ENCODE measurements around the gene HELZ.

- TF ChIP-seq EZH2 (IDR thresholded peaks at IDR 0.05; ENCODE audit: borderline replicate concordance, low read length): no peak
- TF ChIP-seq, protein P1, sequence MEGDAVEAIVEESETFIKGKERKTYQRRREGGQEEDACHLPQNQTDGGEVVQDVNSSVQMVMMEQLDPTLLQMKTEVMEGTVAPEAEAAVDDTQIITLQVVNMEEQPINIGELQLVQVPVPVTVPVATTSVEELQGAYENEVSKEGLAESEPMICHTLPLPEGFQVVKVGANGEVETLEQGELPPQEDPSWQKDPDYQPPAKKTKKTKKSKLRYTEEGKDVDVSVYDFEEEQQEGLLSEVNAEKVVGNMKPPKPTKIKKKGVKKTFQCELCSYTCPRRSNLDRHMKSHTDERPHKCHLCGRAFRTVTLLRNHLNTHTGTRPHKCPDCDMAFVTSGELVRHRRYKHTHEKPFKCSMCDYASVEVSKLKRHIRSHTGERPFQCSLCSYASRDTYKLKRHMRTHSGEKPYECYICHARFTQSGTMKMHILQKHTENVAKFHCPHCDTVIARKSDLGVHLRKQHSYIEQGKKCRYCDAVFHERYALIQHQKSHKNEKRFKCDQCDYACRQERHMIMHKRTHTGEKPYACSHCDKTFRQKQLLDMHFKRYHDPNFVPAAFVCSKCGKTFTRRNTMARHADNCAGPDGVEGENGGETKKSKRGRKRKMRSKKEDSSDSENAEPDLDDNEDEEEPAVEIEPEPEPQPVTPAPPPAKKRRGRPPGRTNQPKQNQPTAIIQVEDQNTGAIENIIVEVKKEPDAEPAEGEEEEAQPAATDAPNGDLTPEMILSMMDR (conservative IDR thresholded peaks at IDR 0.05 in 1 of 2, IDR thresholded peaks at IDR 0.05 in 1 of 2; ENCODE audit: extremely low read depth in 1 of 2, insufficient read depth in 1 of 2, low read depth in 1 of 2, low read length in 2 of 2): no peak
Measured at GRCh38 chr17:67215991-67216421, 29.0 kb downstream of the HELZ start.

Data from mammary epithelial cell (primary cell).